Esophagus (tissue), 2 donors: ENCODE data around the gene TMEM256. TPM values are rescaled to one million over a fixed set of nuclear protein-coding genes. Genes with fewer than 3 reads are reported as not detected.

Experiments
- H3K27ac ChIP-seq, 2 donors: one replicate each; pipeline ENCODE4 v1.5.1; 2013; ENCODE audit warnings: low read depth in 2 of 2, mild to moderate bottlenecking in 2 of 2, inconsistent platforms in 1 of 2, low read length in 1 of 2, moderate library complexity in 1 of 2
- H3K27me3 ChIP-seq, 2 donors: one replicate each; pipeline ENCODE4 v1.6.1; 2013; ENCODE audit warnings: low read length in 2 of 2, control low read depth in 1 of 2, mild to moderate bottlenecking in 1 of 2; ENCODE audit not compliant: insufficient read depth in 2 of 2, control insufficient read depth in 1 of 2
- H3K36me3 ChIP-seq, 2 donors: one replicate each; pipeline ENCODE4 v1.6.1; 2013; ENCODE audit warnings: low read length in 1 of 2; ENCODE audit not compliant: control insufficient read depth in 2 of 2, insufficient read depth in 2 of 2
- H3K4me1 ChIP-seq, 2 donors: one replicate each; pipeline ENCODE4 v1.6.1; 2013; ENCODE audit warnings: low read length in 1 of 2; ENCODE audit not compliant: control insufficient read depth in 2 of 2, insufficient read depth in 2 of 2
- H3K4me3 ChIP-seq, 2 donors: one replicate each; pipeline ENCODE4 v1.5.1; 2013; ENCODE audit warnings: low read length in 2 of 2, mild to moderate bottlenecking in 2 of 2, low read depth in 1 of 2, moderate library complexity in 1 of 2
- H3K9me3 ChIP-seq, 2 donors: one replicate each; pipeline ENCODE4 v1.6.1; 2013; ENCODE audit warnings: mild to moderate bottlenecking in 2 of 2, low read depth in 1 of 2, low read length in 1 of 2, moderate library complexity in 1 of 2; ENCODE audit not compliant: control insufficient read depth in 2 of 2, insufficient read depth in 1 of 2
- WGBS, 2 donors: extraction: QIAGEN DNeasy Blood & Tissue Kit; methylation state at CpG; one replicate each; pipeline ENCODE4 v1.1.7; 2013; 5-methylcytosine and 5-hydroxymethylcytosine counted together
- polyA plus RNA-seq, 2 donors: library from polyadenylated mRNA; stranded (reverse); fragments of 200-250 nt; gene quantifications; one replicate each; pipeline ENCODE4 v1.2.3, GENCODE V29; 2013
- donor health status: healthy with polysubstance abuse.
- donor health status: Bipolar disorder and iron deficiency.

TMEM256 gene
- polyA plus RNA-seq, 2 donors, result 105 to 158 TPM

DNA sequence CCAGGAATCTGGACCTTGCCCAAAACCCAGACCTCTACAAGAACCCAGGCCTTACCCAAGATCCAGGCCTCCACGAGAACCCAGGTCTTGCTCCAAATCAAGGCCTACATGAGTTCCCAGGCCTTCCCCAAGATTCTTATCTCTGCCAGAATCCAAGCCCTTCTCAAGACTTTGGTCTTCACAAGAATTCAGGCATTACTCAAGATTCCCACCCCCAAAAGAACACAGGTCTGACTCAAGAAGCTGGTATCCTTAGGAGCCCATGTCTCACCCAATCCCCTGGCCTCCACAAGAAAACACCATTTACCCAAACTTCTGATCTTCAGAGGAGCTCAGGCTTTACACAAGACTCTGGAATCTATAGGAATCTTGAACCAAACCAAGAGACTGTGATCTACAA is 27.3 kb upstream of the TMEM256 start:
- Histone ChIP-seq H3K4me3 (no peak overlapping the region), H3K27me3 (no peaks in the 10 kb centered on the region), H3K27ac (no peak overlapping the region), H3K36me3 (no peaks in the 10 kb centered on the region), H3K4me1 (no peaks in the 10 kb centered on the region), H3K9me3 (no peaks in the 10 kb centered on the region)
- 83 to 90% methylated on average over 1 of the region's 1 CpG for WGBS, 2 donors

DNA sequence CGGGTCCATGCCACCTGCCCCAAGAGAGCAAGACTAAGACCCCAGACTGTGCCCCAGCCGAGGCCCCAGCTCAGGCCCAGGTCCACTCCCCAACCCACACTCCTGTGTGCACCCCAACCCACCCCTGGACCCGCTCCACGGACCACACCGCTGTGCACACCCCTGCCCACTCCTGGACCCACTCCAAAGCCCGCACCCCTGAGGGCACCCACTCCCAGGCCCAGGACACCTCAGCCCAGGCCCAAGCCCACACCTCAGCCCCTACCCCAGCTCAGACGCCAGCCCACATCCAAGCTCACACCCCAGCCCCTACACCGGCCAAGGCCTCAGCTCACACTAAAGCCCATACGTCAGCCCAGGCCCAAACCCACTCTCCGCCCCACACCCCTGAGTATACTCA is 25.8 kb upstream of the TMEM256 start:
- H3K9me3 ChIP-seq, result no peaks in the 10 kb centered on the region
- H3K36me3 ChIP-seq, result no peaks in the 10 kb centered on the region
- no peaks in the 10 kb centered on the region for H3K4me1 ChIP-seq
- WGBS, 2 donors, result 87 to 88% methylated on average over 10 of the region's 10 CpGs
- H3K27me3 ChIP-seq, result no peaks in the 10 kb centered on the region
- H3K27ac ChIP-seq, result no peak overlapping the region
- no peak overlapping the region for H3K4me3 ChIP-seq

DNA sequence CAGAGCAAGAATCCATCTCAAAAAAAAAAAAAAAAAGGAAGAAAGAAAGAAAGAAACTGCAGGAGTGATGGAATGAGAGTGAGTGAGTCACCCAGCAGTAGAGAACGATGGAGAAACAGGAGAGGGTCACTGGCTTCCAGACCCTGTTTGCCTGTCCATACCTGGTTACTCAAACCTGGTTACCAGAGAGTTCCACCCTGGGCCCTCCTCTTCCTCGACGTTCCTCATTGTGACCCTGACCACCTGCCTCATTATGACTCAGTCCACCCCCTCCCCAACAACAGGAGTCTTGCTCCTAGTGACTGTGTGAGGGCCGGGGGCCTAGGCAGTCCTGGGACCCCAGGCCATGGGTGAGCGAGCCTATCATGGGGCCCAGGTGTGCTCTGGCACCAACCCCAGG is 24.7 kb upstream of the TMEM256 start, which contains the start of gene SPEM3:
Gene SPEM3 (plus strand): TSS at position 301 of the 400 bp plus-strand sequence. CDS start 46 bp downstream, at position 347.
- 65 to 69% methylated on average over 5 of the region's 5 CpGs for WGBS, 2 donors

DNA sequence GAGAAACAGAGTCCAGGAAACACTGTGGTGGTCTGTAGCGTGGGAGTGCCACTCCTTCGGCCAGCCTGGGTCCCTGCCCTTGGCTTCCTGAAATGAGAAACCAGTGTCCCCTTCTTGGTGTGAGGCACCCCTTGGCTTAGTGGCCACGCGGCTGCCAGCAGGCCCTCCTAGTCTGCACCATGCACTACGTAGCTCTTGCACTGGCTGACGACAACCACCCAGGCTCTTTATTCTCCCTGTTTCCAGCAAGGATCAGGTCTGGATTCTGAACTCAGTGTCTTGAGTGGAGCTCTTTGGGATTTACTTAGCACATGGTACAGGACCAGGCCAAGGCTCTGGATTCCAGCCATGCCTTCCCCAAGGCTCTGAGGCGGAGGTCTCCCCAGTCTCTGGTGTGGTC is 23.7 kb upstream of the TMEM256 start:
- Histone ChIP-seq H3K27me3 (no peaks in the 10 kb centered on the region), H3K27ac (no peak overlapping the region), H3K9me3 (no peaks in the 10 kb centered on the region), H3K36me3 (no peaks in the 10 kb centered on the region), H3K4me1 (no peaks in the 10 kb centered on the region), H3K4me3 (no peak overlapping the region)
- 90 to 97% methylated on average over 7 of the region's 7 CpGs for WGBS, 2 donors

More for the DNA sequence above, 24.7 kb upstream of the TMEM256 start, which contains the start of gene SPEM3:
- Histone ChIP-seq H3K27ac (no peak within 1 kb of the TSS), H3K27me3 (no peaks in the 10 kb centered on the region), H3K9me3 (no peaks in the 10 kb centered on the region), H3K4me3 (no peak within 1 kb of the TSS), H3K4me1 (no peaks in the 10 kb centered on the region), H3K36me3 (no peaks in the 10 kb centered on the region)

DNA sequence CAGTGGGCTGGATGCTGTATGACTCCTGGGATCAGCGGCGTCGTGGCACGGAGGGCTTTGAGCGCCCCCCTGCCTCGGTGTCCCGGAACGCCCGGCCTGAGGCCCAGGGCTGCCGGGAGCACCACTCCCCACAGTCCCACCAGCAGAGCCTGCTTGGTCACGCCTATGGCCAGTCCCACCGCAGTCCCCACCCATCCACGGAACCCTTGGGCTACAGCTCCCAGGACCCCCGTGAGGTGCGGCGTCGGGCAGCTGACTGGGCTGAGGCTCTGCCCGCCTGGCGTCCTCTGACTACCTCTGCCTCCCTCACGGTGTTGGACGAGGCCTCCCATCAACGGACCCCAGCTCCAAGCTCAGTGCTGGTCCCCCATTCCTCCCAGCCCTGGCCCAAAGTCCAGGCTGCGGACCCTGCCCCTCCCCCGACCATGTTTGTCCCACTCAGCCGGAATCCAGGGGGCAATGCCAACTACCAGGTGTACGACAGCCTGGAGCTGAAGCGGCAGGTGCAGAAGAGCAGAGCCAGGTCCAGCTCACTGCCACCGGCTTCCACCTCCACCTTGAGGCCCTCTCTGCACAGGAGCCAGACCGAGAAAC is 23.1 kb upstream of the TMEM256 start:
- H3K27me3 ChIP-seq, result no peaks in the 10 kb centered on the region
- 91 to 92% methylated on average over 29 of the region's 29 CpGs for WGBS, 2 donors
- H3K4me1 ChIP-seq, result no peaks in the 10 kb centered on the region
- H3K36me3 ChIP-seq, result no peaks in the 10 kb centered on the region
- no peaks in the 10 kb centered on the region for H3K9me3 ChIP-seq
- no peak overlapping the region for H3K27ac ChIP-seq
- H3K4me3 ChIP-seq, result no peak overlapping the region

DNA sequence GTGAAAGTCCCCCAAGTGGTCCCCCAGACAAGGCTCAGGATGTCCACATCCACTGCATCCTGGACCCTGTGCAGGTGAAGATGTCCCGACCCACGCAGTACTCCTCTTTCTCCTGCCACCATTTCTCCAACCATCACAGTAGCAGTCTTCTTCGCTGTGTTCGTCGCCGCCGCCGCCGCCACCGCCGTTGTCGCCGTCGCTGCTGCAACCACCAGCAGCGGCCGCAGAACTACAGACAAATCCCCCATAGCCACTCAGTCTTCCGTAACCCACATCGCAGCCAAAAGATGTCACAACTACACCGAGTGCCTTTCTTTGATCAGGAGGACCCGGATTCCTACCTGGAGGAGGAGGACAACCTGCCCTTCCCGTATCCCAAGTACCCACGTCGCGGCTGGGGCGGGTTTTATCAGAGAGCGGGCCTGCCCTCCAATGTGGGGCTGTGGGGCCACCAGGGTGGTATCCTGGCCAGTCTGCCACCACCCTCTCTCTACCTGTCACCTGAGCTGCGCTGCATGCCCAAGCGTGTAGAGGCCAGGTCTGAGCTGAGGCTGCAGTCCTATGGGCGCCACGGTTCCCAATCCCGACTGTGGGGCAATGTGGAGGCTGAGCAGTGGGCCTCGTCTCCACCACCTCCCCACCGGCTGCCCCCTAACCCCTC is 22.4 kb upstream of the TMEM256 start:
- H3K27me3 ChIP-seq, result no peaks in the 10 kb centered on the region
- no peak overlapping the region for H3K27ac ChIP-seq
- no peak overlapping the region for H3K4me3 ChIP-seq
- H3K4me1 ChIP-seq, result no peaks in the 10 kb centered on the region
- no peaks in the 10 kb centered on the region for H3K9me3 ChIP-seq
- 92 to 93% methylated on average over 33 of the region's 33 CpGs for WGBS, 2 donors
- no peaks in the 10 kb centered on the region for H3K36me3 ChIP-seq

DNA sequence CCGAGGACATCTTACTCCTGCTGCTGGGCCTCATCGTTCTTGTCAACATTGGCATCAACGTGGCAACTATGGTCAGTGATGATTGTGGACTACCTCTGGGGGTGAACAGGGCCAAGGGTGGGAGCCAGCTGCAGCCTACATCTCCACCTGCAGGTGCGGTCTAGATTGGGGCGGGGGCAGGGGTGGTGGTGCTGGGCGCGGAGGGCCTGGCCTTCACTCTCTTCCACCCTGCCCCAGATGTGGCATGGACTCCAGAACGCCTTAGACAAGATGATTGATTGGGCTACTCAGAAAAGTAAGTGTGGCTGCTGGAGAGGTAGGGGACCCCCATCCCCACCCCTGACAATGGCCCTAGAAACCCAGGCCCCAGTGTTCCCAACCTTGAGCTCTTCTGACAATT is 21.9 kb upstream of the TMEM256 start:
- 82 to 85% methylated on average over 8 of the region's 8 CpGs for WGBS, 2 donors
- Histone ChIP-seq H3K4me1 (no peaks in the 10 kb centered on the region), H3K36me3 (no peaks in the 10 kb centered on the region), H3K27me3 (no peaks in the 10 kb centered on the region), H3K4me3 (no peak overlapping the region), H3K9me3 (no peaks in the 10 kb centered on the region), H3K27ac (no peak overlapping the region)

DNA sequence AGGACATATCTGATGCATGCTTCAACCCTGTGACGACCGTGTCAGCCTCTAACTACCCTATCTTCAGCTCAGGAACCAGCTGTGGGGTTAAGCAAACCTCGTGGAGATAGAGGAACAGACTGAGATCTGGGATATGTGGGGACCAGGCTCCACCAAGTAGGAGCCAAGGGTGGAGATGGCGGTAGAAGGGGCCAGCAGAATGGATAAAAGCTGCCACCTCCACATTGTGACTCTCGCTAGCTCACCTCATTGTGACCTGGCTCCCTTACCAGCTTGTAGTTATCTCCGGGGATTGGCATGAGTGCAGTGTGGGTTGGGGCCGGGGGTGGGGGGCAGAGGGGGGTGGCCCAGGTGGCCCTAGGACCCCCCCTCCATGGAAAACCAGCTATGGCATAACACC is 21.4 kb upstream of the TMEM256 start, which contains the start of gene SPEM2:
Gene SPEM2 (plus strand): TSS at position 301 of the 400 bp plus-strand sequence. CDS start 73 bp downstream, at position 374.
- H3K4me1 ChIP-seq, result no peaks in the 10 kb centered on the region
- 81 to 86% methylated on average over 7 of the region's 7 CpGs for WGBS, 2 donors
- no peak within 1 kb of the TSS for H3K4me3 ChIP-seq
- no peak within 1 kb of the TSS for H3K27ac ChIP-seq
- no peaks in the 10 kb centered on the region for H3K27me3 ChIP-seq
- H3K36me3 ChIP-seq, result no peaks in the 10 kb centered on the region
- H3K9me3 ChIP-seq, result no peaks in the 10 kb centered on the region

DNA sequence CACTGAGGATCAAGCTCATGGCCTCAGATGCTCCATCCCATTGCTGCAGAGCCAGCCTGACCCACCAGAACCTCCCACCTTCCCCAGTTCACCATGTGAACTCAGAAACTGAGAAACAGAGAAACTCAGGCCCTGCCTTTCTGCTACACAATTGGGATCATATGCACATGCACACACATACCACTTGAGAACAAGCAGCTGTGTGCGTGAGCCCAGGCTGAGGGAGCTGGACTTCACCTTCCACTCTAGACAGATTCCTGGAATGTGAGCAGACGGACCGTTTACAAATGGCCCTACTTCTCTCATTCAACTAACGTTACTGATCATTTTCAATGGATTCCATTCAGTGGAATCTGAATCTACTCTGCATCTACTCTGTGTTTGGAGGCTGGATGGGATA is 19.8 kb upstream of the TMEM256 start:
- H3K9me3 ChIP-seq, result no peaks in the 10 kb centered on the region
- H3K27me3 ChIP-seq, result no peaks in the 10 kb centered on the region
- no peaks in the 10 kb centered on the region for H3K4me1 ChIP-seq
- no peak overlapping the region for H3K4me3 ChIP-seq
- no peak overlapping the region for H3K27ac ChIP-seq
- WGBS, 2 donors, result 64 to 68% methylated on average over 4 of the region's 4 CpGs
- H3K36me3 ChIP-seq, result no peaks in the 10 kb centered on the region

DNA sequence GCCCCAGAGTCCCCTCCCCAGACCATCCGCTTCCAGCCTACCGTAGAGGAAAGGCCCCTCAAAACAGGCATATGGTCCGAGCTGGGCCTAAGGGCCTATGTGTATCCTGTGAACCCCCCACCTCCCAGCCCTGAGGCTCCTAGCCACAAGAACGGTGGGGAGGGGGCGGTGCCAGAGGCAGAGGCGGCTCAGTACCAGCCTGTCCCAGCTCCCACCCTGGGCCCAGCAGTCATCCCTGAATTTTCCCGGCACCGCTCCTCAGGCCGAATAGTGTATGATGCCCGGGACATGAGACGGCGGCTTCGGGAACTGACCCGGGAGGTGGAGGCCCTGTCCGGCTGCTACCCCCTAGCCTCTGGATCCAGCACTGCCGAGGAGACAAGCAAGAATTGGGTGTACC is 17.3 kb upstream of the TMEM256 start:
- no peaks in the 10 kb centered on the region for H3K9me3 ChIP-seq
- no peak overlapping the region for H3K27ac ChIP-seq
- H3K4me3 ChIP-seq, result no peak overlapping the region
- no peaks in the 10 kb centered on the region for H3K27me3 ChIP-seq
- no peaks in the 10 kb centered on the region for H3K4me1 ChIP-seq
- H3K36me3 ChIP-seq, result no peaks in the 10 kb centered on the region
- WGBS, 2 donors, result 94 to 95% methylated on average over 16 of the region's 16 CpGs
